GM21825 (cell line): Measurements from ENCODE around the gene CREB3L2.
"Not testable (repeated sequence)": the region's sequence is repeated elsewhere in the genome, so short reads cannot be mapped to it uniquely, and the experiment has no call there.

Source experiments
- ATAC-seq: cut with Tn5 transposase; IDR thresholded peaks from one replicate; pipeline ENCODE4 v1.9.1; 2021; ENCODE audit warnings: mild to moderate bottlenecking, moderate library complexity; ENCODE audit not compliant: unreplicated experiment

The CREB3L2 gene

GRCh38 chr7:138014686-138015085, 12.8 kb upstream of the CREB3L2 start:
- ATAC-seq, result no peak

GRCh38 chr7:138014201-138014600, 12.3 kb upstream of the CREB3L2 start:
- ATAC-seq, result not testable (repeated sequence)

- no peak for ATAC-seq
These were observed 7.4 kb upstream of the CREB3L2 start for GRCh38 chr7:138009350-138009653.

- ATAC-seq, result peak; percentile 52
These were observed 6.9 kb upstream of the CREB3L2 start for GRCh38 chr7:138008588-138009349.

- ATAC-seq, result no peak
These were observed 6.2 kb upstream of the CREB3L2 start for GRCh38 chr7:138008019-138008587.

GRCh38 chr7:138006106-138006505, 4.2 kb upstream of the CREB3L2 start:
- no peak for ATAC-seq

GRCh38 chr7:138004936-138005335, 3.0 kb upstream of the CREB3L2 start:
- ATAC-seq, result no peak

GRCh38 chr7:138004046-138004445, 2.2 kb upstream of the CREB3L2 start:
- ATAC-seq, result no peak

- no peak for ATAC-seq
These were observed 923 bp upstream of the CREB3L2 start for GRCh38 chr7:138002828-138003189.

GRCh38 chr7:138002096-138002827, 376 bp upstream of the CREB3L2 start:
- ATAC-seq, result peak; percentile 96

- no peak for ATAC-seq
These were observed 1.7 kb downstream of the CREB3L2 start for GRCh38 chr7:138000081-138000701.

- ATAC-seq, result no peak
These were observed 2.3 kb downstream of the CREB3L2 start for GRCh38 chr7:137999496-138000080.

GRCh38 chr7:137998250-137998649, 3.6 kb downstream of the CREB3L2 start:
- no peak for ATAC-seq

- ATAC-seq, result no peak
These were observed 5.0 kb downstream of the CREB3L2 start for GRCh38 chr7:137996871-137997270.

- ATAC-seq, result no peak
These were observed 5.5 kb downstream of the CREB3L2 start for GRCh38 chr7:137996386-137996851.

GRCh38 chr7:137994216-137994615, 7.7 kb downstream of the CREB3L2 start:
- ATAC-seq, result no peak

GRCh38 chr7:137993395-137993743, 8.5 kb downstream of the CREB3L2 start:
- ATAC-seq, result no peak

- ATAC-seq, result peak; percentile 54
These were observed 9.1 kb downstream of the CREB3L2 start for GRCh38 chr7:137992550-137993394.

GRCh38 chr7:137992104-137992549, 9.8 kb downstream of the CREB3L2 start:
- no peak for ATAC-seq

GRCh38 chr7:137990251-137990941, 11.5 kb downstream of the CREB3L2 start:
- no peak for ATAC-seq
